GM18909 (cell line): ENCODE results near the gene TLE7.

ENCODE experiments used
- ATAC-seq: cut with Tn5 transposase; IDR thresholded peaks from one replicate; pipeline ENCODE4 v1.9.1; 2021; ENCODE audit warnings: mild to moderate bottlenecking; ENCODE audit not compliant: unreplicated experiment, poor library complexity

The TLE7 gene

GRCh38 chr16:71423016-71423415 is 18.8 kb downstream of the TLE7 start:
- no peak for ATAC-seq

GRCh38 chr16:71421911-71422310 is 19.9 kb downstream of the TLE7 start:
- no peak for ATAC-seq

- ATAC-seq, result no peak
These were observed 27.8 kb downstream of the TLE7 start for GRCh38 chr16:71414038-71414437.

- no peak for ATAC-seq
These were observed 28.5 kb downstream of the TLE7 start for GRCh38 chr16:71413341-71413740.

- ATAC-seq, result peak; percentile 59
These were observed 29.3 kb downstream of the TLE7 start for GRCh38 chr16:71412270-71413160.

GRCh38 chr16:71410146-71410545 is 31.7 kb downstream of the TLE7 start:
- ATAC-seq, result no peak

- ATAC-seq, result no peak
These were observed 32.7 kb downstream of the TLE7 start for GRCh38 chr16:71409011-71409775.

GRCh38 chr16:71408536-71408935 is 33.3 kb downstream of the TLE7 start:
- ATAC-seq, result no peak

GRCh38 chr16:71407731-71408130 is 34.1 kb downstream of the TLE7 start:
- ATAC-seq, result no peak

GRCh38 chr16:71406724-71407123 is 35.1 kb downstream of the TLE7 start:
- no peak for ATAC-seq

GRCh38 chr16:71406316-71406715 is 35.5 kb downstream of the TLE7 start:
- ATAC-seq, result no peak

- ATAC-seq, result no peak
These were observed 37.5 kb downstream of the TLE7 start for GRCh38 chr16:71404364-71404763.

GRCh38 chr16:71402674-71403073 is 39.2 kb downstream of the TLE7 start:
- no peak for ATAC-seq

- ATAC-seq, result no peak
These were observed 39.8 kb downstream of the TLE7 start for GRCh38 chr16:71402007-71402406.

GRCh38 chr16:71399801-71400563 is 41.9 kb downstream of the TLE7 start:
- ATAC-seq, result no peak

- no peak for ATAC-seq
These were observed 45.3 kb downstream of the TLE7 start for GRCh38 chr16:71396594-71396993.

GRCh38 chr16:71389330-71389729 is 52.5 kb downstream of the TLE7 start:
- ATAC-seq, result no peak

- no peak for ATAC-seq
These were observed 54.6 kb downstream of the TLE7 start for GRCh38 chr16:71387045-71387871.

- ATAC-seq, result no peak
These were observed 57.7 kb downstream of the TLE7 start for GRCh38 chr16:71384073-71384724.
